ENCODE results near the gene SND1. TPM values are rescaled to one million over a fixed set of nuclear protein-coding genes. Genes with fewer than 3 reads are reported as not detected.

Gene SND1
- total and polyA plus RNA-seq, 10 donors = 61.7 to 173 (median 116) TPM

GRCh38 chr7:128122576-128123290 is 470.7 kb downstream of the SND1 start:
- Histone ChIP-seq H3K9me3 (no peaks in the 10 kb centered on the region), H3K4me1 (peaks cover 0 to 48% (median 21%) of the 10 kb centered on the region in 6 donors), H3K4me3 (no peak overlapping the region), H3K36me3 (no peaks in the 10 kb centered on the region), H3K27me3 (replicated peaks in 1 of 7) (no peaks in the 10 kb centered on the region), H3K27ac (peak overlapping the region in 4 of 8 donors; percentile 19 to 63 (median 51))
- TF ChIP-seq POLR2AphosphoS5 (IDR thresholded peaks at IDR 0.05) = no peak
- no peak for TF ChIP-seq POLR2A (IDR thresholded peaks at IDR 0.05)
- TF ChIP-seq, protein P1, sequence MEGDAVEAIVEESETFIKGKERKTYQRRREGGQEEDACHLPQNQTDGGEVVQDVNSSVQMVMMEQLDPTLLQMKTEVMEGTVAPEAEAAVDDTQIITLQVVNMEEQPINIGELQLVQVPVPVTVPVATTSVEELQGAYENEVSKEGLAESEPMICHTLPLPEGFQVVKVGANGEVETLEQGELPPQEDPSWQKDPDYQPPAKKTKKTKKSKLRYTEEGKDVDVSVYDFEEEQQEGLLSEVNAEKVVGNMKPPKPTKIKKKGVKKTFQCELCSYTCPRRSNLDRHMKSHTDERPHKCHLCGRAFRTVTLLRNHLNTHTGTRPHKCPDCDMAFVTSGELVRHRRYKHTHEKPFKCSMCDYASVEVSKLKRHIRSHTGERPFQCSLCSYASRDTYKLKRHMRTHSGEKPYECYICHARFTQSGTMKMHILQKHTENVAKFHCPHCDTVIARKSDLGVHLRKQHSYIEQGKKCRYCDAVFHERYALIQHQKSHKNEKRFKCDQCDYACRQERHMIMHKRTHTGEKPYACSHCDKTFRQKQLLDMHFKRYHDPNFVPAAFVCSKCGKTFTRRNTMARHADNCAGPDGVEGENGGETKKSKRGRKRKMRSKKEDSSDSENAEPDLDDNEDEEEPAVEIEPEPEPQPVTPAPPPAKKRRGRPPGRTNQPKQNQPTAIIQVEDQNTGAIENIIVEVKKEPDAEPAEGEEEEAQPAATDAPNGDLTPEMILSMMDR (IDR thresholded peaks at IDR 0.05 in 8 of 11, conservative IDR thresholded peaks at IDR 0.05 in 3 of 11) = no peak
- DNase-seq = peak; percentile 67
- WGBS, 5 donors = 50 to 79% (median 70%) methylated on average over 11 to 12 of the region's 12 CpGs
- intact Hi-C loops (cut with DNase I; ENCODE audit: low total_unique reads) = no loop called here

DNA sequence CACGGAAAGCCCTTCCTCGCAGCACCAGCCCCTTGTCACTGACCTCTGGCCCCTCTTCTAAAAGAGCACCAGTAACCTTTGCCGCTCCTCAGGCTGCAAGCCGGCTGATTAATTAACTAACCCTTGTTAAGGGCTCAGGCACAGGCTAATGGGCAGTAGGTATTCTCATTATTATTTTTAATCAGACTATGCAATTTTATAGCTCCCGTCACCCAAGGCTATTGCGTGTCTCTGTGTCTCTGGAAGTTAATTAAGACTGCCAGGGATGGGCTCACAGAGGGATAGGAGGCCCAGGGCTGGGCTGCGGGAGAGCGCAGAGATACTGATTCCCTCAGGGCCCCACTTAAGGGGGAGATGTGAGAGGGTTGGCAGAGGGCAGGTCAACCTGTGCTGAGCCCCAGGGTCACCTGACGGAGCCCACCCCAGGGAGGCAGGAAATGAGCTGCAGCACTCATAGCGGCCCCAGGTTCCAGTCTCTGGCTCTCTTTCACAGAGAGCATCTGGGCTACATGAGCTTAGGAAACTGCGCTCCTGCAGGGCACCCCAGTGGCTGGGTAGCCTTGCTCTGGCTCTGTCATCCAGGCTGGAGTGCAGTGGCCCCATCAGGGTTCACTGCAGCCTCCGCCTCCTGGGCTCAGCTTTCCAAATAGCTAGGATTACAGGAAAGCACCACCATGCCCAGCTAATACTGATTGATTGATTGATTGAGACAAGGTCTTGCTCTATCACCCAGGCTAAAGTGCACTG is 471.5 kb downstream of the SND1 start:
- no peaks in the 10 kb centered on the region for H3K9me3 ChIP-seq
- peak; percentile 38 for DNase-seq
- peak overlapping the region in 1 of 8 donors; percentile 61 for H3K27ac ChIP-seq
- H3K4me1 ChIP-seq = peaks cover 0 to 42% (median 17%) of the 10 kb centered on the region in 6 donors
- H3K36me3 ChIP-seq = no peaks in the 10 kb centered on the region
- no peaks in the 10 kb centered on the region for H3K27me3 ChIP-seq (replicated peaks in 1 of 7)
- intact Hi-C loops (cut with DNase I; ENCODE audit: low total_unique reads) = no loop called here
- no peak overlapping the region for H3K4me3 ChIP-seq
- WGBS, 5 donors = 81 to 85% (median 83%) methylated on average over 9 to 12 of the region's 12 CpGs
- TF ChIP-seq POLR2A (IDR thresholded peaks at IDR 0.05) = no peak
- TF ChIP-seq, protein P1 (IDR thresholded peaks at IDR 0.05 in 8 of 11, conservative IDR thresholded peaks at IDR 0.05 in 3 of 11) = no peak
- TF ChIP-seq POLR2AphosphoS5 (IDR thresholded peaks at IDR 0.05) = no peak

DNA sequence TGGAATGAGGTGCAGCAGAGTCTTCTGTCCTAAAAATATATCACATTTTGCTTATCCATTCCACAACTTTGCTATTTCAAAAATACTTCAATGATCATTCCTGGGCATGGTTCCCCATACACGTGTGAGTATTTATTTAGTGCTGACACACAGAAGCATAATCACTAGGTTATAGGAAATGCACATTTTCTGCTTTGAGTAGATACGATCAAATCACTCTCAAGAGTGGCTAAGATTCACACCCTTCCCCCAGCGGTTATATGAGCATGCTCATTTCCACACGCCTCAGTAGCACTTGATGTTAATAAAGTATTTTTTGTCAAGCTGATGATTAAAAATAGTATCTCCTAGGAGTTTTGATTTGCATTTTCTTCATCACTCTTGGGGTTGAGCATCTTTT is 472.8 kb downstream of the SND1 start:
- H3K4me3 ChIP-seq = no peak overlapping the region
- intact Hi-C loops (cut with DNase I; ENCODE audit: low total_unique reads) = no loop called here
- peaks cover 0 to 42% (median 17%) of the 10 kb centered on the region in 6 donors for H3K4me1 ChIP-seq
- H3K27me3 ChIP-seq (replicated peaks in 1 of 7) = no peaks in the 10 kb centered on the region
- H3K9me3 ChIP-seq = no peaks in the 10 kb centered on the region
- H3K36me3 ChIP-seq = no peaks in the 10 kb centered on the region
- DNase-seq = no peak
- TF ChIP-seq, protein P1 (IDR thresholded peaks at IDR 0.05 in 8 of 11, conservative IDR thresholded peaks at IDR 0.05 in 3 of 11) = no peak
- TF ChIP-seq POLR2AphosphoS5 (IDR thresholded peaks at IDR 0.05) = no peak
- TF ChIP-seq POLR2A (IDR thresholded peaks at IDR 0.05) = no peak
- no peak overlapping the region for H3K27ac ChIP-seq
- 32 to 54% (median 34%) methylated on average over 4 of the region's 4 CpGs for WGBS, 5 donors

- Histone ChIP-seq H3K27me3 (replicated peaks in 1 of 7) (peaks cover 0 to 3% (median 0%) of the 10 kb centered on the region in 7 donors), H3K27ac (no peak overlapping the region), H3K36me3 (no peaks in the 10 kb centered on the region), H3K9me3 (no peaks in the 10 kb centered on the region), H3K4me1 (peaks cover 0 to 46% (median 17%) of the 10 kb centered on the region in 6 donors), H3K4me3 (no peak overlapping the region)
- DNase-seq = no peak
- TF ChIP-seq POLR2AphosphoS5 (IDR thresholded peaks at IDR 0.05) (no peak), POLR2A (IDR thresholded peaks at IDR 0.05) (no peak)
- TF ChIP-seq, protein P1 (IDR thresholded peaks at IDR 0.05 in 8 of 11, conservative IDR thresholded peaks at IDR 0.05 in 3 of 11) = no peak
- intact Hi-C loops (cut with DNase I; ENCODE audit: low total_unique reads) = no loop called here
- WGBS, 5 donors = 15 to 55% (median 28%) methylated on average over 1 of the region's 1 CpG
These were observed 473.8 kb downstream of the SND1 start for GRCh38 chr7:128125816-128126215.
